B cell (primary cell): Measurements from ENCODE around the gene MED6. TPM values are rescaled to one million over a fixed set of nuclear protein-coding genes. Genes with fewer than 3 reads are reported as not detected.

Experiments used
- ATAC-seq: fragments of 200-7000 bp; cut with Tn5 transposase; one replicate; pipeline ENCODE4 v1.10.0; 2021; ENCODE audit warnings: low read depth, mild to moderate bottlenecking, moderate number of reproducible peaks, moderate library complexity
- CTCF ChIA-PET: fragments of 350-600 bp; sonication (Branson Sonifier 250); formaldehyde crosslinking; loops from one replicate; lab custom pipeline; 2021; ENCODE audit warnings: antibody characterized with exemption, inconsistent platforms; lab: Charles Lee
- POLR2A ChIA-PET: fragments of 350-600 bp; sonication (Branson Sonifier 250); formaldehyde crosslinking; loops from one replicate; lab custom pipeline; 2021; ENCODE audit warnings: antibody characterized with exemption; lab: Charles Lee
- DNase-seq: peaks from one replicate; pipeline ENCODE4 v3.0.0; 2013
- H2AFZ ChIP-seq: 2 replicates; pipeline ENCODE4 v1.6.1; 2012; ENCODE audit warnings: mild to moderate bottlenecking, low read depth, low read length; ENCODE audit not compliant: insufficient read depth, poor library complexity, severe bottlenecking
- H3K27ac ChIP-seq, 2 donors: 1 replicate in 1 of 2; 2 replicates in 1 of 2; pipeline ENCODE4 v1.5.1; 2012 to 2013; ENCODE audit warnings: low read length in 2 of 2, mild to moderate bottlenecking in 2 of 2, moderate library complexity in 1 of 2
- H3K27me3 ChIP-seq, 4 experiments: fragments of 200-600 bp in 1 of 4; sonication (generic) in 1 of 4; replicated peaks in 1 of 4; 1 replicate in 2 of 4; 2 replicates in 2 of 4; pipeline versions ENCODE4 v1.6.1 to v1.7.0; 2013 to 2016; ENCODE audit warnings: low read length in 3 of 4, mild to moderate bottlenecking in 2 of 4, mixed read lengths in 1 of 4, moderate library complexity in 1 of 4; ENCODE audit not compliant: insufficient read depth in 4 of 4, control insufficient read depth in 3 of 4; ENCODE audit errors: control extremely low read depth in 1 of 4
- H3K36me3 ChIP-seq, 2 experiments: replicated peaks in 1 of 2; 1 replicate in 1 of 2; 2 replicates in 1 of 2; pipeline versions ENCODE4 v1.6.1 to v1.7.1; 2013; ENCODE audit warnings: low read length in 1 of 2; ENCODE audit not compliant: insufficient read depth in 2 of 2, control insufficient read depth in 1 of 2; ENCODE audit errors: control extremely low read depth in 1 of 2, extremely low read depth in 1 of 2
- H3K4me1 ChIP-seq, 2 donors: fragments of 200-600 bp in 1 of 2; sonication (generic) in 1 of 2; 1 replicate in 1 of 2; 2 replicates in 1 of 2; pipeline versions ENCODE4 v1.5.1 to v1.6.1; 2013 to 2017; ENCODE audit warnings: low read length in 2 of 2; ENCODE audit not compliant: control insufficient read depth in 2 of 2, insufficient read depth in 2 of 2
- H3K4me2 ChIP-seq: replicated peaks from 2 replicates; pipeline ENCODE3; 2012; ENCODE audit warnings: mild to moderate bottlenecking, low read depth, low read length; ENCODE audit not compliant: poor library complexity, severe bottlenecking
- H3K4me3 ChIP-seq, 5 experiments: fragments of 200-600 bp in 1 of 5; sonication (generic) in 1 of 5; 1 replicate in 3 of 5; 2 replicates in 2 of 5; pipeline versions ENCODE4 v1.5.1 to v1.7.0; 2011 to 2016; ENCODE audit warnings: low read length in 4 of 5, mild to moderate bottlenecking in 4 of 5, low read depth in 2 of 5, control low read depth in 1 of 5, moderate library complexity in 1 of 5; ENCODE audit not compliant: insufficient read depth in 1 of 5; ENCODE audit errors: control extremely low read depth in 1 of 5, extremely low read depth in 1 of 5
- H3K79me2 ChIP-seq: fragments of 200-600 bp; sonication (generic); one replicate; pipeline ENCODE4 v1.6.0; 2016; ENCODE audit warnings: low read length; ENCODE audit not compliant: control insufficient read depth, insufficient read depth
- H3K9ac ChIP-seq: fragments of 200-600 bp; sonication (generic); 2 replicates; pipeline ENCODE4 v1.6.1; 2017; ENCODE audit warnings: mild to moderate bottlenecking, low read length, moderate library complexity
- H3K9me3 ChIP-seq, 3 donors: one replicate each; pipeline versions ENCODE4 v1.6.1 to v1.7.1; 2013; ENCODE audit warnings: low read length in 2 of 3; ENCODE audit not compliant: control insufficient read depth in 2 of 3, insufficient read depth in 1 of 3; ENCODE audit errors: control extremely low read depth in 1 of 3
- H4K20me1 ChIP-seq: 2 replicates; pipeline ENCODE4 v1.6.0; 2012; ENCODE audit warnings: mild to moderate bottlenecking, low read length; ENCODE audit not compliant: insufficient read depth, control insufficient read depth, poor library complexity, severe bottlenecking
- H3K27ac Mint-ChIP-seq: one replicate; pipeline ENCODE4 v1.8.0; 2021; ENCODE audit warnings: mixed read lengths
- H3K27me3 Mint-ChIP-seq: one replicate; pipeline ENCODE4 v1.8.0; 2021; ENCODE audit warnings: mixed read lengths
- H3K4me1 Mint-ChIP-seq: one replicate; pipeline ENCODE4 v1.8.0; 2021; ENCODE audit warnings: mixed read lengths
- H3K4me3 Mint-ChIP-seq: one replicate; pipeline ENCODE4 v1.8.0; 2021; ENCODE audit warnings: mixed read lengths
- H3K9me3 Mint-ChIP-seq: one replicate; pipeline ENCODE4 v1.8.0; 2022; ENCODE audit warnings: mixed read lengths; ENCODE audit not compliant: insufficient read depth
- EZH2 ChIP-seq: IDR thresholded peaks from 2 replicates; pipeline ENCODE4 v1.6.1; 2012; ENCODE audit warnings: borderline replicate concordance, low read depth, mild to moderate bottlenecking, moderate library complexity, low read length; ENCODE audit not compliant: insufficient read depth, poor library complexity, severe bottlenecking
- WGBS: methylation state at CpG from one replicate; pipeline ENCODE4 v1.1.5; 2013; ENCODE audit warnings: missing lambda C conversion rate; ENCODE audit not compliant: insufficient coverage; 5-methylcytosine and 5-hydroxymethylcytosine counted together
- intact Hi-C: fragments of 100-400 bp; cut with micrococcal nuclease; formaldehyde crosslinking; loops from one replicate; pipeline ENCODE4 v1.10.0; 2022
- polyA plus RNA-seq: library from polyadenylated mRNA; depleted of rRNA; stranded (reverse); fragments of >200 nt; gene quantifications from 2 replicates; pipeline ENCODE4 v1.2.3, GENCODE V29; 2012
- total RNA-seq, 2 donors: library from RNA; stranded (reverse); fragments of 120-200 nt in 1 of 2; gene quantifications; 1 replicate in 1 of 2; 2 replicates in 1 of 2; pipeline versions ENCODE4 v1.2.3 to v1.2.4, GENCODE V29; 2013 to 2022
- TF ChIP-seq, protein P1 (sequence below): fragments of 200-600 bp; IDR thresholded peaks from one replicate; pipeline ENCODE4 v1.8.0; 2022; ENCODE audit warnings: antibody characterized with exemption, mild to moderate bottlenecking

MED6 gene
- total and polyA plus RNA-seq, 2 donors (not counting 1 experiment from before 2014, with no cell fraction given): 30.4 to 71.0 TPM

DNA sequence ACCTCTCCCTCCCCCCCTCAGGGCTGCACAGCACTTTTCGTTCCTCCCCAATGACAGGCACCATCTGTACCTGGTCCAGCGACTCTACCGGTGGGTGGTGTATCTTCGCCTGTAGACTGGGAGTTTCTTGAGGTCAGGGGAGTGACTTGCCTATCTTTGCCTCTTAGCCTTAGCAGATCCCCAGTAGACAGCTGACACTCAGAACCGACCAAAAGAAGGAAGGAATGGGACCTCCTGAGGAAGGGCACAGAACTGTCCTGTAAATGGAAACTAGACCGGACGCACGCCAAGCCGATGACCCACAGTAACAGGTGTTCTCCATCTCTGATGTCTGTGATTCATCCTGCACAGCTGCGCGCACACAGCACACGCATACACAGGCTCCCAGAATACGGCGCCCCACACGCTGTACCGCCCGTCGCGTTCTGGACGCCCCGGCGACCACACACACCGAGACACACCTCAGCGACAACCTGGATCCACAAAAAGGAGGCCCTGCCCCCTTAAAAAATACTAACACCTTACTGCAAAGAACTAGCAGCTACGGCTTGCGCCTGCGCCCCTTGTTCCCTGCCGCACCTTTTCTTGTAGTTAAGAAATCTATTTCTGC is 40.6 kb upstream of the MED6 start:
- peaks cover 70% of the 10 kb centered on the region for H3K4me1 Mint-ChIP-seq
- 0% methylated on average over 26 of the region's 28 CpGs for WGBS

More for the DNA sequence above, 40.6 kb upstream of the MED6 start:
- peak overlapping the region; percentile 93 for H3K4me2 ChIP-seq
- H3K36me3 ChIP-seq: peaks cover 0 to under 1% of the 10 kb centered on the region in 2 experiments
- H2AFZ ChIP-seq: peak overlapping the region; percentile 74
- peak overlapping the region; percentile 43 to 89 (median 85) for H3K4me3 ChIP-seq
- peaks cover 55 to 59% of the 10 kb centered on the region in 2 donors for H3K4me1 ChIP-seq
- H3K9me3 Mint-ChIP-seq: peaks cover 3% of the 10 kb centered on the region
- peak; percentile 60 for ATAC-seq
- peaks cover 10% of the 10 kb centered on the region for H4K20me1 ChIP-seq
- DNase-seq: peak; percentile 77
- peaks cover 74% of the 10 kb centered on the region for H3K79me2 ChIP-seq
- H3K27me3 ChIP-seq: no peaks in the 10 kb centered on the region
- intact Hi-C loops: loop anchor here (1.0 to 5.0 kb wide), 6 partner anchors 14 to 176 kb away; partner anchors contain the start of gene MED6
- TF ChIP-seq EZH2: no peak
- TF ChIP-seq, protein P1, sequence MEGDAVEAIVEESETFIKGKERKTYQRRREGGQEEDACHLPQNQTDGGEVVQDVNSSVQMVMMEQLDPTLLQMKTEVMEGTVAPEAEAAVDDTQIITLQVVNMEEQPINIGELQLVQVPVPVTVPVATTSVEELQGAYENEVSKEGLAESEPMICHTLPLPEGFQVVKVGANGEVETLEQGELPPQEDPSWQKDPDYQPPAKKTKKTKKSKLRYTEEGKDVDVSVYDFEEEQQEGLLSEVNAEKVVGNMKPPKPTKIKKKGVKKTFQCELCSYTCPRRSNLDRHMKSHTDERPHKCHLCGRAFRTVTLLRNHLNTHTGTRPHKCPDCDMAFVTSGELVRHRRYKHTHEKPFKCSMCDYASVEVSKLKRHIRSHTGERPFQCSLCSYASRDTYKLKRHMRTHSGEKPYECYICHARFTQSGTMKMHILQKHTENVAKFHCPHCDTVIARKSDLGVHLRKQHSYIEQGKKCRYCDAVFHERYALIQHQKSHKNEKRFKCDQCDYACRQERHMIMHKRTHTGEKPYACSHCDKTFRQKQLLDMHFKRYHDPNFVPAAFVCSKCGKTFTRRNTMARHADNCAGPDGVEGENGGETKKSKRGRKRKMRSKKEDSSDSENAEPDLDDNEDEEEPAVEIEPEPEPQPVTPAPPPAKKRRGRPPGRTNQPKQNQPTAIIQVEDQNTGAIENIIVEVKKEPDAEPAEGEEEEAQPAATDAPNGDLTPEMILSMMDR: no peak
- H3K27ac ChIP-seq: peak overlapping the region; percentile 53 to 57
- H3K9me3 ChIP-seq: peaks cover 0 to 6% (median 2%) of the 10 kb centered on the region in 3 donors
- H3K27ac Mint-ChIP-seq: peak overlapping the region; percentile 99
- H3K9ac ChIP-seq: peak overlapping the region; percentile 90
- no peaks in the 10 kb centered on the region for H3K27me3 Mint-ChIP-seq
- ChIA-PET CTCF (interaction anchor here (0.8 to 4.2 kb wide), 9 partner anchors 16 to 314 kb away, joined by 3 to 64 read pairs (median 4); no protein-coding TSS in a partner anchor), POLR2A (interaction anchor here (0.6 to 2.8 kb wide), 18 partner anchors 9 to 1487 kb away, joined by 3 to 48 read pairs (median 4); partner anchors contain the start of genes COX16, MAP3K9 and MED6)
- H3K4me3 Mint-ChIP-seq: peak overlapping the region; percentile 100
